GM18907 (cell line): ENCODE results near the gene HMCN1.
"Not testable (repeated sequence)": the region's sequence is repeated elsewhere in the genome, so short reads cannot be mapped to it uniquely, and the experiment has no call there.

Experiments
- ATAC-seq: cut with Tn5 transposase; IDR thresholded peaks from one replicate; pipeline ENCODE4 v1.9.1; 2021; ENCODE audit warnings: mild to moderate bottlenecking, moderate library complexity; ENCODE audit not compliant: unreplicated experiment

HMCN1 gene

DNA sequence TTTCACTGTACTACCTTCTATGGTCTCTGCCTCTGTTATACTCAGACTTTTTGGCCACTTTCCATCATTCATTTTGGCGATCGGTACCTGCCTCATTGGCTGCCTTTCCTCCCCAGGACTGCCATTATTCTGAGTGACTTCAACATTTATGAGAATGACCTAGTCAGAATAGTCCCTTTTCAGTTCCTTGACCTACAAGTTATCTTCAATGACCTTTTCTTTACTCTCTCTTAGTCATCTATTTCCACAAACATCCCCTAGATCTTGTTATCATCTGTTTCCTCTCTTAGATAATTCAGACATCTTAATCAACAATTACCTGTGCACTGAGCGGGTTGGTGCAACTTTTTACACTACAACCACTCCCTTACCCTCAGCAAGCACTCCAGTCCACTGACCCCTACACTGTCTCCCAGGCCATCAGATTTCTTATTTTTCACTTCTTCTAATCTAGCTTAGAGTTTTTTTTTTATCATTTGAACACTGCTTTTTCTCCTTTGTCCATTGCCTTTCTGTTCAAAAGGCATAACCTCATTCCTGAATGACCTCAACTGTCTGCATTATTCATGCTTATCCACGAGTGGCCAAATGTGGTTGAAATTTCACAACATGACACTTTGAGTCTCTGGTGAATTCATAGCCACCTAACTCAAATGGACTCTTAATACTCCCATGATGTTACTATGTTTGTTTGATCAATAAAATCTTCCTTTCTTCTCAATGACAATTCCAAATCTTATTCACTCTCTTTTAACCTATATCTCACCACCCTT, 112.7 kb downstream of the HMCN1 start:
- ATAC-seq = no peak

DNA sequence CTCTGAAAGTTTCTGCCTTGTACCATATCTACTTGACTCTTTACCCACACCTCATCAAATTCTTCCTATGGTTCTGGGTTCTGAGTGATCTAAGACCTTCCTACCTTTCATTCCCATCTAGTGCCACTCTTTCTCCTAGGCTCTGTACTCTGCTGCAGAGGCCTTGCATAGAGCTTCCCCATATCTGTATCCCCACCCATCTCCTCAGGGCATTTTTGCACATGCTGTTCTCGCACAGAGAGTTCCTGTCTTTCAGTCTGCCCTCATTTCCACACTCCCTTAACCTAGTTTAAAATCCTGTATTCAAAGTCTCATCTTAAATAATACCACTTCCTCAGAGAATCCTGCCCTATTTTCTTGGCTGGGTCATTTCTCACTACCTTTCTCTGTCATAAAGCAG, 114.8 kb downstream of the HMCN1 start:
- no peak for ATAC-seq

DNA sequence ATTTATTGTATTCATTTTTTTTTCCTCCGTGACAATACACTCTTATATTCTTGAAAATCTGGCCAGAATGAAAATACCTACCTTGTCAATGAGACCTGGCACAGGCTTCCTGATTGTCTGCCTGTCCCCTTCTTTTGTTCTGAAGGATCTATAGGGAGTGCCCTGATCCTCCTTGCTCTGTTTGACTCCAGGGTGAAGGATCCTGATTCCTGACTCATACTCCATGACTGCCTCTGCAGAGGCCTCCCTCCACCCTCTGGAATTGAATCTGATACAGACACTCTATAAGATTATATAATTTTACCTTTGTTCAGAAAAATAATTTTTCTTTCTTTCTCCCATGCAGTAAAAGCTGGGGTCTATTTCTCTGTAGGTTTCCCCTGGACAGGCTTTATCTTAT, 116.2 kb downstream of the HMCN1 start:
- no peak for ATAC-seq

DNA sequence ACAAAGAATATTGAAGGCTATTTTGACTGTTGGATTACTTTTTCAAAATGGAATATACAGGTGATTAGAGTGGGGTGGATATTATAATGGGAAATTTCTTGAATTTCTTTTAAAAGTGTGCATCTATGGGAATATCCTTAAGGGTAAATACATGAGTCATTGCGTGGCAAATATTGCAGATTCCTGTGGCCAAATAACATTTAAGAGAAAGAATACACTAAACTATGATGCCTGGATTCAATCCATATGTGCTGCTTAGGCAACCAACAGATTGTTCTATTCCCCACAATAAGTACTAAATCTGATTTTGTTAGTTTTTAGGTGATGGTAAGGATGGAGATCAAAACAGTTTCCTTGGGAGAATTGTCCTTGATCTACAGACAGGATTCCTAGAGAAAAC, 119.5 kb downstream of the HMCN1 start:
- no peak for ATAC-seq

DNA sequence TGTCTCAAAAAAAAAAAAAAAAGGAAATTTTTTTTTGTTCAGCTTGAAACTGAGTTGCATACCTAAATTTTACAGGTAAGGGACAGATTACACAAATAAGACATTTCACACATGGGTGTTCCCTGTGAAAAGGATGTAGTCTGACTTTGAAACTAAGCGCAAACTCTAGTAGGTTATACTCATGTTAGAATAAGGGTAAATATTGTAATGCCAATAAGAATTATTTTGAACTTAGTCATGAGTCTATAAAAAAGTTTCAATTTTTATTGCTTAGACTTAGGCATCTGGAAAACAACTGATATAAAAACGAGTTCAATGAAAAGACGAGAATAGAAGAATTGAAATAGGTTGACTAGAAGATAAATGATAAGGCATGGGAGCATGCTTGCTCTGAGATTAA, 122.3 kb downstream of the HMCN1 start:
- ATAC-seq = no peak

DNA sequence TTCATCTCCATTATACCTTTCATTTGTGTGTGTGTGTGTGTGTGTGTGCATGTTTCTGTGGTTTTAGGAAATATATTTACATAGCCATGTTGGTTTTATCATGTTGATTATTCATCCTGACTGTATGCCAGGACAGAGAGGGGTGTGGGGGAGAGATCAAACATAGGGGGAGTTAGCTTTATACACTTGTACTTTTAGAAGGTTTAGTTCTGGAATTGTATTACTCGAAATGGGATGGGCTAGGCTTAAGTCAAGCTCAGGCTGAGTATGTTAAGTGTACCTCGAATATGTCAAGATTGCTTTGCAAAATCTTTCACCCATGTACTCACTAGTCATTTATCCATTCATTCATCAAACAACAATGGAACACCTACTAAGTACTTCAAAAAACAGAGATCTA, 123.3 kb downstream of the HMCN1 start:
- no peak for ATAC-seq

DNA sequence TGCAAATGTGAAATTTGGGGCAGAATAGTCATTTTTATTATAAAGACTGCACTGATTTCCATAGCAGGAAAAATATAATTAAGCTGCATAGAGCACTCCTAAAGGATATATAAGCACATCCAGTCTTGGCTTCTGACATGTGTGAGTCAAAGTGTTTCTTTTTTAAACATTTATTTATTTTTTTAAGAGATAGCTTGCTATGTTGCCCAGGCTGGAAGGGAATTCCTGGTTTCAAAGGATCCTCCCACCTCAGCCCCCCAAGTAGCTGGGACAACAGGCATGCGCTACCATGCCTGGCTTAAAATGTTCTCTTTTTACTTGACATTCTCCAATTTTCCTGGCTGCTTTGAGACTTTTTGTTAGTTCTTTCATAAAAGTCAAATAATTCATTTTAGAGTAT, 126.1 kb downstream of the HMCN1 start:
- no peak for ATAC-seq

DNA sequence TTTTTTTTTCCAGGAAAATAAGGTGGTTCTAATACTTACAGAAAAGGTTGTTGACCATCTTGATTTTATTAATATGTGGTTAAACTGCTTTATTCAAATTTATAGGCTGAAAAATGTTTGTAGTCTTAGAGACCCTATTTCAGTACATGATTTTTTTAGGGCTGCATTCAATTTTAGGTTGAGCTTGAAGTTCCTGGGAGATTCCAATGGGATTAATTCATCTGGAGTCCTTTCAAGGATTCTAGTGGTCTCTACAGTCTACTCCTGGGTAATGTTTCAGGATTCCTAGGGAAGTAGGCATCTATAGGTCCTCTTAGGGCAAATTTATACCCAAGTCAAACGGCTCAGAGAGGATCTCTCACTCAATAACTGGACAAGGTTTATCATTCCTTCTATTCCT, 126.7 kb downstream of the HMCN1 start:
- ATAC-seq = no peak

DNA sequence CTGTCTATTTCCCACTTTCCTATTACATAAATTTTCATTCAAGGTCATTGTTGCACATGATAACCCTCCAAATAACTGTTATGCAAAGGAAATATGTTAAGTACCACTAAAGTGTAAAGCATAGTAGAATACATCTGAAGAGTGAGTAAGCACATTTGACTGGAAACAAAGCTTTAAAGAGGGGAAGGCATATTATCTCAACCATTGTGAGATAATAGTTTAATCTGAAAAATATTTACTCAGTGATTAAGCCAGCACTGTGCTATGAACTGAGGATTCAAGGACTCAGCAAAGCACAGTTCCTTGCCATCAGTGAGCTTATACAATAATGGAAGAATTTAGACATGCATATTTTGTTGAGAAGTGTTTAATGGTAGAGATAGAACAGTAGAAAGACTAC, 127.4 kb downstream of the HMCN1 start:
- no peak for ATAC-seq

DNA sequence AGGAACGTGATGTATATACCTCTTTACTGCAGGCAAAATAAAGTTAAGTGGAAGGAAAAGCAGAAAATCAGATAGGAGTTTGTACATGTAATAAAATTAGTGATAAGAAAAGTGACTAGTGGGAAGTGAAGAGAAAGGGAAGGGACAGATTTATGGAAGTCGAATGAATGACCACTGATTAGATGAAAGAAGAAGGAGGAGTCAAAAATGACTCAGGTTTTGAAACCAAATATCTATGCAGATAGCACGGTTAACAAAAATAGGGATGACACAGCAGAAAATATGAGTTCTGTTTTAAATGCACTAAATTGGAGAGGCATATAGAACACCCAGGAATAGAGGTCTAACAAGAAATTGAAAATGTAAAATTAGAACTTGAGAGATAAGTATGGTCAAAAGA, 128.0 kb downstream of the HMCN1 start:
- ATAC-seq = no peak

DNA sequence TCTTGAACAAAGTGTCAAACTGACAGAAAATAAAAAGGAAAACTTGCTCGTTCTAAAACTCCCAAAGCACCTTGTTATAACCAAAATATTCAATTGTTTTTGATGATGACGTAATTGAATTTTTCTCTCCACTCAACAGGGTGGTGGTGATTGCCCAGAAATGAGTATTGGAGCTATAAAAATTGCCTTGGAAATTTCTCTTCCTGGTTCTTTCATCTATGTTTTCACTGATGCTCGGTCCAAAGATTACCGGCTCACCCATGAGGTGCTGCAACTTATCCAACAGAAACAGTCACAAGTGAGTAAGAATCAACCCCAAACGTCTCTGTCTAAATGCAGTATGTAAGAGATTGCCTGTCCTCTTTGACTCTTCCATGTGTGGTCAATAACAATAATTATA, 130.1 kb downstream of the HMCN1 start:
- ATAC-seq = no peak

DNA sequence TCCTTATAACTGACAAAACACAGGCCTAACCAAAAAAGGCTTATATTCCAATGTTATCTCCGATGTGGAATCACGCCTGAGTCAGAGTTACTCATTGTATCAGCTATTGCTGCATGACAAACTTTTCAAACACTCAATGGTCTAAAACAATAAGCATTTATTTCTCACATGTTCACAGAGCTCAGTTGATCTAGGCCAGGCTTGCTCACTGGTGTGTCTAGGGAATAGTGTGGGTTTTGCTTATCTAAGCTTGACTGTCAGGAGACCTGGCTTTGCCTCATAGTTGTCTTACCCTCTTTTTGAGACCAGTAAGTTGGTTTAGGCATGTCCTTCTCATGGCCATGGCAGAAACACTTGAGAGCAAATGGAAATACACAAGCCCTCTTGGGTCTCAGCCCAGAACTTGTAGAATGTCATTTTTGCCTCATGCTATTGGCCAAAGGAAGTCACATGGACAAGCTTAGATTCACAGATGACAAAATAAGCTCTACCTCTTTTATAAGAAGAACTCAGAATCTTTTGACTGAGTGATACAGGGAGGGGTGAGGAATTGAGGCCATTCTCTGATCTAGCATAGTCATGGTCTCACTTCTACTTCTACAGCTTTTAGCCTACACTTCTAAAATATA, 130.8 kb downstream of the HMCN1 start:
- no peak for ATAC-seq

DNA sequence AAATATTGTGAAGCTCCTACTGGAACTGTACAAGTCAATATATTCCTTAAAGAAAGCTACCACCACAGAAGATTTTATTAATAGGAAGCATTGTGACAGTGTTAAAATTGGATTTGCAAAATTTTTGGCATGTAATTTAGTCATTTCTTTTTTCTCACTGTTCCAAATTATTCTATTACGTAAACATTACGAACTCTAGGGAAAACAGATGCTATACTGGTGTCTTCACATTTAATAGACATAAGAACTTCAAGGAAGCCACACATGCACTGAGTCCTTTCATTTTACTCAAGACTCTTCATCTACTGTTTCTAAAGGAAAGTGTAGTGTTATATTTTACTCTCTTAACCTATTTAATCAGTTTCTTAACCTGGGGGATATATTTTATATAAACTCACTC, 135.4 kb downstream of the HMCN1 start:
- ATAC-seq = no peak

DNA sequence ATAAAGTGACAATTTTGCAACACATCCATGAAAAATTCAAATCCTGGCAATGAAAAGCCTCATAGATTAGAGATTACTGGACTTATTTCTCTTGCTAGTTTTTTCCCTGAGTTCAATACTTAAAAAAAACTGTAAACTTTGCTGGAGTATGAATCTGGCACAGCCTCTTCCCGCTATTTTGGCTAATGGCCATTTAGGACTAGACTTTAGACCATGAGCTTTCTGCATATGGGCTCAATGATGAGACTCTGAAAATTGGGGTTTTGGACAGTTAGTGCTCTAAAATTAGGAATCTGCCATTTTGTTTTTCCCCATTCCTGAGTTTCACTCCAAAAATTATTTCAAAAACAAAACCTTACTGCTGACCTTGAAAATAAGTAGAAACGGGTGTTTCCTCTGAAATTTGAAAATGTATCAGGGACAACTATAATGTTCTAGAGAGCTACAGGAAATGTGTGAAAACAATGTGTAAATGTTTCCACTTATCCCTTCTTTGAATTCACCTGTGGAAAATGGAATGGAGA, 137.5 kb downstream of the HMCN1 start:
- ATAC-seq = no peak

DNA sequence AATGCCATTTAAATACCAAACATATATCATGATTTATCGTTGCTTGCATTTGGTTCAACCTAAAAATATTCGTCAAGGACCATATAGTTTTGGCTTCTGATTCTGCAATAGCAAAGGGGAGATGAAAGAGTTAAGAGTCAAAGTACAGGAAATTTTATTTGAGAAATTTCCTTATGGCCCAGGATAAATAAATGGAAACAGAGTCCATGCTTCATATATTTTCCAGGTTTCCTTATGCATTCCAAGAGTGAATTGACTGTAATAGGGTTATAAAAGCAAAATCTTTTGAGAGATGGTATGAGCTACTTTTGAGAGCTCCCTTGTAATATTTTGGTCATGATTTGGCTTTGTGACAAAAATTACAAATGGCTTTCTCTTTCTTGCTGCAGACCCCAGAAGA, 140.1 kb downstream of the HMCN1 start:
- ATAC-seq = no peak

DNA sequence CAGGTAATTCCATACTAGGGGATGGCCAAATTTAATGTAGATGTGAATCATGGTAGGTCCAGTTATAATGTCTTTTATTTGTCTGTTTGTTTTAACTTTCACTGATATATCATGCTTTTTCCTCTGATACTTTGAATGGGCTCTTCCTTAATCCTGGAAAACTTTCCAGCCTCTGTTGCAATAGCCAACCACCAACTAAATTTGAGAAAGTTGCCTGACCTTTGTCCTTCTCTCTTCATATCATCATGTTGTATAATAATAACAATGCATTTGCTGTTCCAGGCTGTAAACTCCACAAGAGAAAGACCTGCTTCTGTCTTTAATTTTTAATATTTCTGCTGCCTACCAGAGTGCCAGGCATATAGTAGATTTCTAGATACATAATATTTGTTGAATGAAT, 146.1 kb downstream of the HMCN1 start:
- ATAC-seq = no peak

DNA sequence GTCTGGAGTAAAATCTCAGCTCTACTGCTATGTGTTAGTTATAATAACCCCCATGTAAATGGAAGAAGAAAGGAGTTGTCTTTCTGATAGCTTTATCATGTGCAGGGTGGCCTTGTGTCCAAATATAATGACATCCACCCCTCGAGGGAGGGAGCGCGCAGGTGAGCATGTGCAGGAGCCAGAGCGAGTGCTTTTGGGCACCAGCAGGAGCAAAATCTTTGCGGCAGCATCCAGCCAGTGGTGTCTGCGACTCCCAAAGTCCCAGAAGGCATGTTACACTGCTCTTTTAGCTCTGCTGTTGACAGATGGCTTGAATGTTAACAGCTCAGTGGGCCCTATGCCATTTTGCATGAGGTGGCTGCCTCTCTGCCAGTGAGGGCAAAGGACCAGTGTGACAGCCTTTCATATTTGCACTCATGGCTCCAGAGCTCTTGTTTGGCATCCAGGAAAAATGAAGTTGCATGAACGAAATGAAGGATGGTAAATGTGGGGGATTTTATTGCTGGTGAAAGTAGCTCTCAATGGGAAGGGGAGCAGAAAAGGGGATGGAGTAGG, 146.7 kb downstream of the HMCN1 start:
- no peak for ATAC-seq

DNA sequence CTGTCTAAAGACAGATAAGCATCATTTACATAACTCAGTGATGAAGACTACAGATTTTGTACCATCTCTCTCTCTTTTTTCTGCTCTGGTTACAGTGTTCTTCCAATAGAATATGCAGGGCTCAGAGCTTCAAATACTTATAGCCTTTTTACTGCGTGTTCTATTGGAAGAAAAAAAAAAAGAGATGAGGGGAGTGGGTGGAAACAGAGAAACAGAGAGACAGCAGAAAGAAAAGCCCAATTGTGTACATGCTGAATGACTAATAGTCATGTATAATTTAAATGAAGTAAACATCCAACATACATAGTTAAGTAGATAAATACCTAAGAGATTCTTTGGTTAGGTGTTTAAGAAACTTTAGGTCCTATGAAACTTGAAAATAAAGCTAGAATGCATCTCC, 151.9 kb downstream of the HMCN1 start:
- ATAC-seq = no peak

DNA sequence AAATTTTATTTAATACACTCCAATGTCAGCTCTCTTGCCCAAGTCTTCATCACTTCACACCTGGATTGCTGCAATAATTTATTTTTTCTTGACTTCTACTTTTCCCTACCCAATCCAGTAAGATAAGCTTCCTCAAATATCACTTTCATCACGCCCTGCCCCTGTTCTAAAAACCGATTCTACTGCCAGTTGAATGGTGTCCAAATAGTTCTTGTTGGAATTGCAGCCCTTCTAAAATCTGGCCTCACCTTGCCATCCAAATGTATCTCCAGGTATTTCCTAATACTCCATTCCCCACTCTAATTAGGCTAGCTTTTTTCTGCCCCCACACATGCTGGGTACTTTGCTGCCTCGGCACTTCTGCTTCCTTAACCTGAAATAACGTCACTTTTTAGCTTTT, 152.5 kb downstream of the HMCN1 start:
- ATAC-seq = no peak

DNA sequence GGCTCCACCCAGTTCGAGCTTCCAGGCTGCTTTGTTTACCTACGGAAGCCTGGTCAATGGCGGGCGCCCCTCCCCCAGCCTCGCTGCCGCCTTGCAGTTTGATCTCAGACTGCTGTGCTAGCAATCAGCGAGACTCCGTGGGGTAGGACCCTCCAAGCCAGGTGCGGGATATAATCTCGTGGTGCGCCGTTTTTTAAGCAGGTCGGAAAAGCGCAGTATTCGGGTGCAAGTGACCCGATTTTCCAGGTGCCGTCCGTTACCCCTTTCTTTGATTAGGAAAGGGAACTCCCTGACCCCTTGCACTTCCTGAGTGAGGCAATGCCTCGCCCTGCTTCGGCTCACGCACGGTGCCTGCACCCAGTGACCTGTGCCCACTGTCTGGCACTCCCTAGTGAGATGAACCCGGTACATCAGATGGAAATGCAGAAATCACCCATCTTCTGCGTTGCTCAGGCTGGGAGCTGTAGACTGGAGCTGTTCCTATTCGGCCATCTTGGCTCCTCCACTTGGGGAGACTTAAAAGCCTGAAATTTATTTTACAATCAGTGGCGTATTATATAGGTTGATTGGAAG, 158.7 kb downstream of the HMCN1 start:
- ATAC-seq = not testable (repeated sequence)

DNA sequence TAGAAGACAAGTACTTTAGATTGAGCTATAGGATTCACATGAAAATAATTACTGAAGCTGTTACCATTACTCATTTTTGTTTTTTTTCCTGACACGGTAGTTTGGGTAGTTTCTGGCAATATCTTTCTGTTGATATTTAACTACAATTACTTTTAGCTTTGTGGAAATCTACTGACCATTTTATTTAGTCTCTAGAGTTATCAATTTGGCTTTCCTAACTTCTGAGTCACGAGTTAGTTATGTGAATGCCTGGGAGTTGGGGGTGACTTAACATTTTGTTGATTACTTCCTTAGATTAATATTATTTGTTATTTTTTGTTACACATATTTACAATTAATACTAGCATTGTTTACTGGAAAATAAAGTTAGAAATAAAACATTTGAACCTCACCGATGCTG, 160.6 kb downstream of the HMCN1 start:
- no peak for ATAC-seq
